ENCODE measurements around the gene LURAP1L.

LURAP1L gene

DNA sequence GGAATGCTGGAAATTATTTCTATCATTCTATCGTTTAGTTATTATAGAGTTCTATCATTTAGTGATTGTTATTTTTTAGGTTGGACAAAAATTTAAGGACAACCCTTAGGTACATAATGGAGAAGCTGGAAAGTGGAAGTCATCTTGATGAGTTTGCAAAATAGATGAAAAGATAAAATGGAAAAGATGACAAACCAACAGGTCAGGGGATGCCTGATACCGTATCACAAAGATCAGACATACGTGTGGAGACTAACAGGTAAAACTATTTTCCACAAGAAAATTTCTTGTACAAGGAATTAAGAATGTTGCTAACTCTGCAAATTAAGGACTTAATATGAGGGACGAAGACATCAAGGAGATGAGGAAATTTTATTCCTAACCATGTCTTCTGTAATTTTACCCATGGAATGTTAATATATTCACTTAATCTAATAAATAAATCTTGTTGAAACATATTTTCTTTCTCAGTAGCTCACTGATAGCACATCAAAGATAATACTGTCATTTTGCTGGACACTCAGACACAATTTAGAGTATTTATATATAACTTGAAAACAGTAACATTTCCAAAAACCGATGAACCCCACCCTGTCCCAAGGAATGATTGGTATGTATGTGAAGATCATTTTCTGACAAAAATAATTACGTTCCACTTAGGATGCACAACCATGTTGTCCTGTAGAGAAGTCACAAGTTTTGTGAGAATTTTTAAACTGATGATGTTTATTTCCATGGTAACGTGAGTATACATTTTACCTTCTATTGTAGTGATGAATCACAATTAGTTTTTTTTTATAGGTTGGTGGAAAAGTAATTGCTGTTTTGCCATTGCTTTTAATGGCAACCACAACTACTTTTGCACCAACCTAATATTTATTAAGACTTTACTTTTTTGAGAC lies 2.6 kb downstream of the LURAP1L start:
- no peak for DNase-seq

DNA sequence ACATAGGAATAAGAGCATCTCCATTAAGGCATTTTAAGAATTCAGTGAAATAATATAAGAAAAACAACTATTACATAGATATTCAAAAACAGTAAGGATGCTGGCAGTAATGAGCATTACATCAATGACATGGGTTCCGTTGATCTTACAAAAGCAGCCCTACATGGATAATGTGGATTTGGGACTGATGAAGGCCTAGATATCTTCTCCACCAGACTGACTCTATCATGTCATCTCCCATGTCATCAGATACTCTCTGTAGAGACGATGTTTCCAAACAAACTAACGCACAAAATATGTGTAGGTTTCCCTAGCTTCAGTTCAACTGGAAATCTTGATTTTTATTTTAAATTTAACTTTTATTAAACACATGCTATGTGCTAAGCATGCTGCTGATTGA lies 3.6 kb downstream of the LURAP1L start:
- no peak for DNase-seq

DNA sequence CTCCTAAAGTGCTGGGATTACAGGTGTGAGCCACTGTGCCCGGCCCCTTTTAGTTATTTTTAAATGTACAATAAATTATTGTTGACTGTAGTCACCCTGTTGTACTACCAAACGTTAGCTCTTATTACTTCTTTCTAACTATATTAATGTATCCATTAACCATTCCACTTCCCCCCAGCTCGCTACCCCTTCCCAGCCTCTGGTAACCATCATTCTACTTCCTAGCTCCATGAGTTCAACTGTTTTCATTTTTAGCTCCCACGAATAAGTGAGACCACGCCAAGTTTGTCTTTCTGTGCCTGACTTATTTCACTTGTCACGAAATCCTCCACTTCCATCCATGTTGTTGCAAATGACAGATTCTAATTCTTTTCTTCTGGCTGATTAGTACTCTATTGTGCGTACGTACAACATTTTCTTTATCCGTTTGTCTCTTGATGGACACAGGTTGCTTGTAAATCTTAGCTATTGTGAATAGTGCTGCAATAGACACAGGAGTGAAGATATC lies 6.5 kb downstream of the LURAP1L start:
- DNase-seq, result no peak

DNA sequence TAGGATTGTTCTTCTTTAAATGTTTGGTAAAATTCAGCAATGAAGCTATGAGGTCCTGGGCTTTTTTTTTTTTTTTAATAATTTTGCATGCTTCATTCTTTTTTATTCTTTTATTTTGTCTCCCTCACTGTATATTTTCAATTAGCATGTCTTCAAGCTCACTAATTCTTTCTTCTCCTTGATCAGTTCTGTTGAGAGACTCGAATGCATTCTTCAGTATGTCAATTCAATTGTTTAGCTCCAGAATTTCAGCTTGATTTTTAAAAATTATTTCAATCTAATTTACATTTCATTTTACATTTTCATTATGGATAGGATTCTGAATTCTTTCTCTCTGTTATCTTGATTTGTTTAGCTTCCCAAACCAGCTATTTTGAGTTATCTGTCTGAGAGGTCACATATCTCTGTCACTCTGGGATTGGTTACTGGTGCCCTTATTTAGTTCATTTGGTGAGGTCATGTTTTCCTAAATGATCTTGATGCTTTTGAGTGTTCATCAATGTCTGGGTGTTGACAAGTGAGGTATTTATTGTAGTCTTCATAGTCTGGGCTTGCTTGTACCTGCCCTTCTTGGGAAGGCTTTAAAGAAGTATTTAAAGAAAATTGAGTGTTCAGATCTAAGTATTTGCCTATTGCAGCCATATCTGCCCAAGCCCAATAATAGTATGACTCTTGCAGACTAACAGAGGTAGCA lies 9.1 kb downstream of the LURAP1L start:
- no peak for DNase-seq

DNA sequence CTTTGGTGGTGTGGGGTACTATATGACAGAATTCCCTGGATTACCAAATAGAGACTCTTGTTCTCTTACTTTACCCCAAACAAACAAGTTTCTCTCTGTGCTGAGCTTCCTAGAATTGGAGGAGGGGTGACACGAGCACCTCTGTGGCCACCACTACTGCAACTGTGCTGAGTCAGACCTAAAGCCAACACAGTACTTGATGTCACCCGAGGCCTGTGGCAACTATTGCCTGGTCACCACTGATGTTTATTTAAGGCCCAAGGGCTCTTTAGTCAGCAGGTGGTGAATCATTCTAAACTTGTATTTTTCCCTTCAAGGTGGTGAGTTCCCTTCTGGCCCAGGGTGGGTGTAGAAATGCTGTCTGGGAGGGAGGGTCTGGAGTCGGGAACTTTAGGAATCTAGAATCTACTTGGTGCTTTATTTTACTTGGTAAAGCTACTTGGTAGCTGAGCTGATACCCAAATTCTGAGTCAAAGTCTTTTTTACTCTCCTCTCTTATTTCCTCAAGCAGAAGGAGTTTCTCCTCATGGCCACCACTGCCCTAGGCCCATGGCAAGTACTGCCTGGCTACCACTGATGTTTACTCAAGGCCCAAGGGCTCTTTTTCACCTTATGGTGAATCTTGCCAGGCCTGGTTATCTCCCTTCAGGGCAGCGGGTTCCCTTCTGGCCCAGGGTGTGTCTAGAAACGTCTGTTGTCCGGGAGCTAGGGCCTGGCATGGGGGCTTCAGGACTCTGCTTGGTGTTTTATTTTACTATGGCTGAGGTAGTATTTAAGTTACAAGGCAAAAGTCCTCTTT lies 9.8 kb downstream of the LURAP1L start:
- DNase-seq, result peak; percentile 2

DNA sequence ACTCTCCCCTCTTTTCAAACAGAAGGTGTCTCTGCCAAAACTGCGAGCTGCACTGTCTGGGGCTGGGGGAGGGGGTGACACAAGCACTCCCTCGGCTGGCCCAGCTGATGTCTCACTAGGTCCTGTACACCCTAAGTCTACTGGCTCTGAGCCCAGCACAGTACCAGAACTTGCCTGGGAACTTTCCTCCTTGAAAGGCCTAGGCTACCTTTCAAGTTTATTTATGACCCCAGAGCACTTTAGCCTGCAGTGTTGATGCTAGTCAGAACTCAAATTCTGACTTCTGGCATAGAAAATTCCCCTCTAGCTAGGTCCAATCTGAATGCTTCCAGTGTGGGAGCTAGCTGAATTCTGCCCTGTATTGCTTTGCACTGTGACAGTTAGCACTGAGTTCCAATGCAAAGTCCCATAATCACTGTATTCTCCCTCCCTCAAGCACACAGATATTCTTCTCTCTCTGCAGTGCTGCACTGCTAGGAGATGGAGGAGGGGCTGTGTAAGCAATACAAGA lies 10.5 kb downstream of the LURAP1L start:
- no peak for DNase-seq

DNA sequence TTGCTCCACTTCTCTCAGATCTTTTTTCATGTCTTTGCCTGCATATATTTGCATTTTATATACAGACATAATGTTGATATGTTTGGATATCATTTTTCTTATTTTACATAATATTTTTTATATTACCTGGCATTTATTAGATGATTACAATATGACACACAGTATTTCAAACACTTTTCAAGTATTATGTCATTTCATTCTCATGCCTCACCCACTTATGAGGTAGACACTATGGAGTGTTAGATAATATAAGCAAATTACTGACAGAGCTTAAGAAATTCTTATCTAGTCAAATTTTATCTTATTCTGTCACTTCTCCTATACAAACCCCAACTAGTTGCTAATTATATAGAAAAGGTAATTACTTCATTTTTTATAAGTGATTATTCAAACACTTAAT lies 11.1 kb downstream of the LURAP1L start:
- DNase-seq, result no peak

DNA sequence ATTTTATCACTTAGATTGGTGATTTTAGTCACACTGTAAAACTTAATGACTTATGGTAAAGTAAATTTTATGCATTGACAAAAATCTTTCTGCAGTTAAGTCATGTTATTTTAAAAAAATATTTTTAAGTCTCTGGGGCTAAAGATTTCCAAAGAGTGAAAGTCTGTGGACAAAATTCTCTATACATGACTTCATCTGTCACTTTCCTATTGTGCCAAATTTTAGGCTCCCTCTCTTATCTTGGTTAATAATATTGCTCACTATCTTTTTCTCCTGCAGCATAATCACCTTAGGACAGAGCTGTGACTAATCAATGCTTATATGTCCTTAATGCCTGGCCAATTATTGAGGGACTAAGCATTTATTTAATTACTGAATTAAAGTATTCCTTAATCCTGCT lies 15.2 kb downstream of the LURAP1L start:
- no peak for DNase-seq

DNA sequence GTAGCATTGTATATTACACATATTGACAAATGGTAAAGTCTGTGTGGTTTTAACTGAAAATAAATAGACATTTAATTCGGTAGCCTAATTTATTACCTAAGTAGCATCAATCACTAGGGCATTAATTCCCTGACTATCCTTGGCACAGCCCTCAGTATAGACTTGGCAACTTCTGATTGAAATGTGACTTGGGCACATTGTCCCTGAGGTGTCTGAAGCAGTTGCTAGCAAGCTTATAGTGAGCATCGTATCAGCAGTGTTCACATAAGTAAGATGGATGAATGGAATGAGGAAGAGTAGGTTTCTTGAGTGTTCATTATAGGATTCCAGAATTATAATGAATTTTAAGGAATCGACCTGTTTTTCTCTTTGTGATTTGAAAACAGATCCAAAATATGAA lies 16.1 kb downstream of the LURAP1L start:
- no peak for DNase-seq

DNA sequence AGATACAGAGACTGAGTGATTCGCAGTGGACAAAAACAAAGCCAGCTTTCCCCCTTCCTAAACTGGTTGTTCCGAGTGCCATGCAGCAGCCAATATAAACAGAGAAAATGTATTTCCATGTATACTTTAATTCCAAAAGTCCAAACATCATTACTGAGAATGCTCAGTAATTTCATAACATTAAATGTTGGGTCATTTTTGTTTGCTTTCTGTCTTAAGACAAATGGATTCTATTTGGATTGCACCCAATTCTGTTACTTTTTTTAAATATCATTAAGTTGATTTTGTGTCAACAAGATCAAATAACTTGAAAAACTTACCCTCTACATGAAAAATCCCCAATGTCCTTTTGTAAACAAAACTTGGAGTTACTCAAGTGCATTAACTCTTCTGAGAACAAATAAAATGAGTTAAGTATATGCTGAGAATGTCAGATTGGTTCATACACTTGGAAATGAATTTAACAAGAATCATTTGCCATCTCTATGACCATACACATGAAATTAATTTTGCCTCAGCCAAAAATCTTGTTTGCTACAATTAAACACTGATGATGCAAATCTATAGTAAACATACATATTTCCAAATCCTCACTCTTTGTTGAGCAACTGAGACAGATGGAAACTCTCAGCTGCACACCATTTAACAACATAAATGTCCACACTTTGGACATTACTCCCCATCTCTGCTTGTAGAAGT lies 19.4 kb downstream of the LURAP1L start:
- no peak for DNase-seq

DNA sequence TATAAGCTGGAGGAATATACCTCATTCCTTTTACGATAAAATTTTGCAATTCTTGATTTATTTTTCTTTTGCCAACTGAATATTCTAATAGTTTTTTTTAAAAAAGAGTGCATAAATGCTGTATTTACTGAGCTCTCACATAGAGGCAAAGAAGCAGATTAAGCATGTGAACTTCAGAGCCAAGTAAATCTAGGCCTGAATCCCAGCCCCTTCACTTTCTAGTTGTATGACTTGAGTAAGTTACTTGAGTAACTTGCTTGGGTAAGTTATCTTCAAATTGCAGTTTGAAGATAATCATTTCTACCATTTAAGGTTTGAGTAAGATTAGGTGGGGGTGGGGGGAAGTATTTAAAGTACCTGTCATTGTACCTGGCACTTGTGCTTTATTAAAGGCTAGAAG lies 21.8 kb downstream of the LURAP1L start:
- no peak for DNase-seq

DNA sequence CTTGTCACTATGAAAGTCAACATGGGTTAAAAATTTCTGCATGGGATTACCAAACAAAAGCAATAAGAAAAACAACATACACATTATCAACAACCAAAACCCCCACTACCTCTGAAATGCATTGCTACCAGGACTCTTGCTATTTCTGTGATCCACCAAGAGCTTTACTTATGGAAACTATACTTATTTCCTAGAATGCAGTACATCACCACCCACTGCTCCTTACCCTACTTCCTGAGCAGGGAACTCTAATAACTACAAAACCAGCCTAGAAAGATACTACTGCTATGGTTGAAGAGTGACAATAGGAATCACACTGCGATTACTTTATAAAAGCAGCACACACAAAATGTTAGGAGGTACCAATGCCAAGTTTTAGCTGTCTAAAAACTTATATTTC lies 22.2 kb downstream of the LURAP1L start:
- no peak for DNase-seq

DNA sequence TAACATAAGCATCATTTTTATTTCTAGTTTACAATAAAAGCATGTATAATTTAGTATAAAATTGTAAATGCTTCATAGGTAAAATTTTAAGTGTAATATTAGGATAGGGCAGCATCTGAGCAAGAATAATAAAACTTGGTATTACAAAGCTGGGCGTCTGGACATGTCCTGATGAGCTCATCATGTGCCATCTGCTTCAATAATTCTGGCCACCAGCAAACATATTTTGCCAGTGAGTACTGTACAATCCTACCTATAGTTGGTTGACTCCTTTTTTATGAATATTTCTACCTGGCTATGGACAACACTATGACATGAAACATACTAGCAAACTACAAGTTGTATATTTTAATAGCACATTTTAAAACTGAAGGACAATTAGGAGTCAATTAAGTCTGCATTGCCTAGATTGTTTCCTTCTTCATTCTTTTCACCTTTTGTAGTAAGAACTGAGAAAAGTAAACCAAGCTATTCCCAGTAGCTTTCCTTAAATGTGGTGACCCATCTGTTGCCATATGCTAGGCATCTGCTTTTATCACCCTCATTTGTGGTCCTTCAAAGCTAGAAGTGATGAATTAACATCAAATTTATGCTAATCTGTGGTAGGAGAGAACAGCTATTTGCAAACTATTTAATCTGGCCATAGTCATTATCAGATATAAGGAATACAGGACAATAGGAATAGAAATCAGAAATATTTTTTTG lies 23.4 kb downstream of the LURAP1L start:
- no peak for DNase-seq

DNA sequence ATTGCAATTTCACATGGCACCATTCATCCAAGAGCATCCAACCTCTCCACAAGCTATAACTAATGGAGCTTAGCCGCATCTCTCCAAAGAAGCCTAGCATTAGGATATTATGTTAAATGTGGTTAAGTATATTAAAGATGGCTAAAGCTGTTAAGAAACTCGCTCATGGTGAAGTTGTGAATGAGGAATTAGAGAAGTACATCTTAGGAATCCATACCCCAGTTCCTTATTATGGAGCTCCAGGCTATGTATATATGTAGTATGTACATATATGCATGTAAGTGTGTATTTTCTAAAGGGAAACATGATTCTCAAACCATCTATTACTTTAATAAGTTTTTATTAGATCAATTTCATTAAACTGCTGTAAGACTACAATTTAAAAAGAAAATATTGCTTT lies 26.4 kb downstream of the LURAP1L start:
- no peak for DNase-seq

DNA sequence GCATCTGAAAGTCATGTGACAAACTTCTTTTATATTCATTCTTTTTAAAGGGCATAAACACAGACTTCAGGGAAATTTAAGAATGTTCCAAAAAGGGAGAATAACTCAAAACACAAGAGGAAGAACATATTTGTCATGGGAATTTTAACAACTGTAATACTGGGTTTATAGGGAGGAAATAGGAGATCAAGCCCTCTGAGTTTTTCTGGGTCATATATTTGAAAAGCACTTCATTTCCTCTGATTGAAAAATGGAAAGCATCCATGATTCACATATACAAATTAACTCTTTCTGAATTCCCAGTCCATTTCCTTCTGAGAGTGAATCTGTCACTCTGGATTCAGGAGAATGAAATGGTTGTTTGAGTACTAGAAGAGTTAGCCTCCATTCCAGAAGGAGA lies 26.8 kb downstream of the LURAP1L start:
- no peak for DNase-seq

DNA sequence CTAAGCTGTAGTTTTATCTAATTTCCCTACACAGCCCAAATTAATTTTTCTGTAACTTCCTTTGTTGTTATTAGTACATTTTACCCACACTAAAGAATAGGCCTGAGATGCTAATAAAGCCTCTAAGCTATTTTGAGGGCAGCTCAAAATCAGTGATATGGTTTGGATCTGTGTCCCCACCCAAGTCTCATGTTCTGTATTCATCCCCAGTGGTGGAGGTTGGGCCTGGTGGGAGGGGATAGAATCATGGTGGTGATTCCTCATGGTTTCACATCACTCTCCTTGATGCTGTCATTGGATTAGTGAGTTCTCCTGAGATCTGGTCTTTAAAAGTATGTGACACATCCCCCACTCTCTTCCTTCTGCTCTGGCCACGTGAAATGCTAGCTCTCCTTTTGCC lies 27.3 kb downstream of the LURAP1L start:
- DNase-seq, result no peak

DNA sequence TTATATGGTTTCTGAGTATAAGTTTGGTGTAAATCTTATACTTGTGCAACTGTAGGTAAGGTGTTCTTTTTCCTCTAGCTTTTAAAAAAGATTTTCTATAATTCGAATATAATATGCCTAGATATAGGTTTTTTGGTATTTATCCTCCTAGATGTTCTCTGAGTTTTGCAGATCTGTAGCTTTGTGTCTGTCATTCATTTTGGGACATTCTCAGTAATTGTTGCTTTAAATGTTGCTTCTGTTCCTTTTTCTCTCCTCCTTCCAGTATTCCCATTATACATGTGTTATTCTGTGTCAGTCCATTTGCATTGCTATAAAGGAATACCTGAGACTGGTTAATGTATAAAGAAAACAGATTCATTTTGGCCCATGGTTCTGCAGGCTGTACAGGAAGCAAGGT lies 33.7 kb downstream of the LURAP1L start:
- DNase-seq, result no peak

DNA sequence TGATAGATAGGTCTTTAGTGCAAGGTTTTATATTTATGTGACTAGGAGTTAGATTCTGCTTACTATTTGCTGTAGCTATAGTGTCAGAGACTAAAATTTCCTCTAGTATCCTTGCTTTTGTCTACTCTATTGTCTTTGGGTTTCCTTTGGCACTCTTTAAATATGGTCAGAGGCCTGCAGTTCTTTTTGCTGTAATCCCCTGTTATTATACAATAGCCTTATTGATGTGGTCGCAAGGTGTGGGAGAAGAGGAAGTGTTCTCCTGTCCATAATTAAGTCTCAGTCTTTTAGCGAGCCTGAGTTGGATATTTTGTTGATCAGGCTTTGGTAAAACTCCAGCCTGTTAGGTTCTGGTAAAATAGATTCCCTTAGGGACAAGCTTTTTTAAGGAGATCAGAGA lies 34.9 kb downstream of the LURAP1L start:
- no peak for DNase-seq

DNA sequence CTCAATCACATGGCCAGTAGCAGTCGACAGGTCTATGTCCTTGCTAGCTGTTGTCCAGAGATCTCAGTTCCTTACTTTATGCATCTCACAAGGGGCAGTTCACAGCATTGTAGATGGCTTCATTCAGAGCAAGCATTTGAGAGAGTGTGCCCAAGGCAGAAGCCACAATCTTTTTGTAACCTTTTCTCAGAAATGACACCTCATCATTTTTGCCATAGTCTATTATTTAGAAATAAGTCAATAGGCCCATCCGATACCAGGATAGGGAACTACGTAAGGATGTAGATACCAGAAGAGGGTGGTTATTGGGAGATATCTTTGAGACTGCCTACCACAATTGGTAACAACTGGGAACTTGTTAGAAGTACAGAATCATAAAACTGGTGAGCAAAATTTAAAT lies 37.1 kb downstream of the LURAP1L start:
- DNase-seq, result no peak

DNA sequence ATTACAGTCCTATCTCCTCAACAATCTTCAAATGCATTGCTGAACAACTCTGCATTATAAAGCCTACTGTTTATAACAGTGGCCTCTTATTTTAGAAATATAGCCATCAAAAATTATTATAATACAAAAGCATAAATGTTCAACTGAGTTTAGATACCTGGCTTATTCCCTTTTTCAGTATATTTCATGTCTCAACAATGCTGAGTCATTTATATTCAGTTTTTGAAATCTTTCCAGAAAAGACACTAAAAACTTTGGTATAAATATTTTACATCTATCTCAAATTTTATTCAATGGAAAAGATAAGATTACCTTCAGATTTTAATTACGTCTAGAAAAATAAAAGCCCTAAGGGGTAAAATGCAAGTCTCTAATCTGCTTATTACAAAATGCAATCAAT lies 37.9 kb downstream of the LURAP1L start:
- DNase-seq, result no peak

DNA sequence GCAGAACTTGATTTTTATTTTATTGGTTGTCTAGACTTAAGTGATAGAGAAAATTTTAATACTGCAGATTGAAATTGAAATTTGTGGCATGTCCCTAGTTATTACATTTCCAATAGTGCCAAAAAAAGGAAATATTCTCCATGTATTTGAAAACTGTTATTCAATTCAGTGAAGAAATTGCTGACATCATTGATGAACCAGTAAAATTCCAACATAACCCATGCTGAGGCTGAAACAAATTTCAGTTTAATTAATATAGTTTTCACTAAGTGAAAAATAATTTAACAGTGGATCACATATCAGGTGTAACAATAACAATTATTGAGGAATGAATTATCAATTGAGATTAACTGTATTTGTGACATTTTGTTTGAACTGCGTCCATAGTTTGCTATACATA lies 38.7 kb downstream of the LURAP1L start:
- DNase-seq, result no peak
